Measurements from ENCODE around the gene FCGR3A. TPM values are rescaled to one million over a fixed set of nuclear protein-coding genes. Genes with fewer than 3 reads are reported as not detected.
"Not testable (repeated sequence)": the region's sequence is repeated elsewhere in the genome, so short reads cannot be mapped to it uniquely, and the experiment has no call there.

Gene FCGR3A
- total RNA-seq (100 to 1,000 TPM in 1 of 2 donors, 10 to 100 TPM in 1; 33.3 to 110 TPM), polyA plus RNA-seq (100 to 1,000 TPM in 1 of 2 donors, 10 to 100 TPM in 1; 27.1 to 211 TPM)
- long read RNA-seq, donor 1 = 0 reads
- long read RNA-seq, donor 2 = 0 reads
- long read RNA-seq, donor 3 = 0 reads
- long read RNA-seq, donor 4, partial matches to known transcripts = 0 of 2 reads
- long read RNA-seq, donor 4, other reads (novel, unspliced or antisense) = 0 of 2 reads
- long read RNA-seq, donor 5, partial matches to known transcripts = 0 of 1 reads
- long read RNA-seq, donor 5, other reads (novel, unspliced or antisense) = 0 of 1 reads

GRCh38 chr1:161549652-161550051, at the start of gene FCGR3A:
FCGR3A (minus strand) TSS chr1:161549818; CDS start chr1:161549736, 82 bp downstream.
- no peak within 1 kb of the TSS for H3K4me3 ChIP-seq
- H3K4me1 ChIP-seq (ENCODE audit: control insufficient read depth in 5 of 5, insufficient read depth in 5 of 5, low read length in 5 of 5) = no peaks in the 10 kb centered on the region
- H3K27me3 ChIP-seq (ENCODE audit: control insufficient read depth in 3 of 3, insufficient read depth in 3 of 3, low read length in 2 of 3) = no peaks in the 10 kb centered on the region
- TF ChIP-seq, protein P1, sequence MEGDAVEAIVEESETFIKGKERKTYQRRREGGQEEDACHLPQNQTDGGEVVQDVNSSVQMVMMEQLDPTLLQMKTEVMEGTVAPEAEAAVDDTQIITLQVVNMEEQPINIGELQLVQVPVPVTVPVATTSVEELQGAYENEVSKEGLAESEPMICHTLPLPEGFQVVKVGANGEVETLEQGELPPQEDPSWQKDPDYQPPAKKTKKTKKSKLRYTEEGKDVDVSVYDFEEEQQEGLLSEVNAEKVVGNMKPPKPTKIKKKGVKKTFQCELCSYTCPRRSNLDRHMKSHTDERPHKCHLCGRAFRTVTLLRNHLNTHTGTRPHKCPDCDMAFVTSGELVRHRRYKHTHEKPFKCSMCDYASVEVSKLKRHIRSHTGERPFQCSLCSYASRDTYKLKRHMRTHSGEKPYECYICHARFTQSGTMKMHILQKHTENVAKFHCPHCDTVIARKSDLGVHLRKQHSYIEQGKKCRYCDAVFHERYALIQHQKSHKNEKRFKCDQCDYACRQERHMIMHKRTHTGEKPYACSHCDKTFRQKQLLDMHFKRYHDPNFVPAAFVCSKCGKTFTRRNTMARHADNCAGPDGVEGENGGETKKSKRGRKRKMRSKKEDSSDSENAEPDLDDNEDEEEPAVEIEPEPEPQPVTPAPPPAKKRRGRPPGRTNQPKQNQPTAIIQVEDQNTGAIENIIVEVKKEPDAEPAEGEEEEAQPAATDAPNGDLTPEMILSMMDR (IDR thresholded peaks at IDR 0.05; ENCODE audit: control extremely low read depth, extremely low read depth) = no peak
- H3K27ac ChIP-seq (ENCODE audit: low read depth in 1 of 2, low read length in 1 of 2) = peak within 1 kb of the TSS in 1 of 2 donors; percentile 64
- no peak within 1 kb of the TSS for H3K9ac ChIP-seq (ENCODE audit: insufficient read depth in 1 of 2, low read length in 2 of 2)
- no peaks in the 10 kb centered on the region for H3K9me3 ChIP-seq (ENCODE audit: control insufficient read depth in 4 of 4, insufficient read depth in 3 of 4, low read length in 3 of 4)
- H3K36me3 ChIP-seq (ENCODE audit: control insufficient read depth in 4 of 4, insufficient read depth in 4 of 4, low read length in 4 of 4) = no peaks in the 10 kb centered on the region
- DNase-seq = no peak
- ATAC-seq (ENCODE audit: insufficient read depth, low FRiP score) = peak; percentile 38
- 22 to 63% methylated on average over 2 of the region's 2 CpGs for WGBS, 2 donors

DNA sequence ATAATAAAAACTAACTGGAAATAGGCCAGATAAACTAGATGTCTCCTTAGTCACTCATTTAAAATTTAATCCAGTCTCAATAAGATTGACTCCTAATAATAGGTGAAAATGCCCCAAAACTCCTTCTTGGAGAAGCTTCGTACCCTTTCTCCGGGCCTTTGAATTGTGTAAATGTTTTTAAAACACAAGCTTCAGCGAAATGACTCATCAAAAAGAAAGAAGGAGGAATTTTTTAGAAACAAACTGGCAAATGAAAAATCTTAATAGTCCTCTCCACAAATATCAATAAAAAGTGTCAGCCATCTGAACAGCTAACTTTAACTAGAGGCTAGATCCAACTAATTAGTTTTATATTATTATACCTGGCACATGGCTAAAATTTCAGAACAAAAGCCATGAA, 47.5 kb upstream of the FCGR3A start:
- H3K9ac ChIP-seq (ENCODE audit: insufficient read depth in 1 of 2, low read length in 2 of 2); H3K36me3 ChIP-seq (ENCODE audit: control insufficient read depth in 4 of 4, insufficient read depth in 4 of 4, low read length in 4 of 4); H3K9me3 ChIP-seq (ENCODE audit: control insufficient read depth in 4 of 4, insufficient read depth in 3 of 4, low read length in 3 of 4); ATAC-seq (ENCODE audit: insufficient read depth, low FRiP score); H3K27me3 ChIP-seq (ENCODE audit: control insufficient read depth in 3 of 3, insufficient read depth in 3 of 3, low read length in 2 of 3); H3K27ac ChIP-seq (ENCODE audit: low read depth in 1 of 2, low read length in 1 of 2); H3K4me3 ChIP-seq; DNase-seq: not testable (repeated sequence)
- WGBS, 2 donors = 79 to 93% methylated on average over 3 of the region's 3 CpGs
- H3K4me1 ChIP-seq (ENCODE audit: control insufficient read depth in 5 of 5, insufficient read depth in 5 of 5, low read length in 5 of 5) = peaks cover 0 to 18% (median 4%) of the 10 kb centered on the region in 5 donors

DNA sequence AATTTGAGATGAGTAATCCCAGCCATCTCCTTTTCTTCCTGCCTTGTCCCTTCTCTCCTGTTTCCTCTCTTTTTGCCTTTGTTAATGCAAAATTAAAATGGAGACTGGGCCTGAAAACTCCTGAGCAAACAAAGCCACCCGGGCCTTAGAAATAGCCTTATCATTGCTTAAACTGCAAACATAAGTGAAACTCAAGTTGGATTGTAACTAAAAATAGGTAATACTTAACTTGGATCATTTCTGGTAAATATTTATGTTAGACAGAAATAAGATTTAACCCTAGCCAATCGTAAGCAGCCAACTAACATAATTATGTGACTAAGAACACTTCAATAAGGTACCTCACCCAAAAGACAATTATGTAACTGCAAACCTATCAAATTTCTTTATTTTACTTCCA, 46.0 kb upstream of the FCGR3A start:
- H3K27ac ChIP-seq (ENCODE audit: low read depth in 1 of 2, low read length in 1 of 2); H3K9ac ChIP-seq (ENCODE audit: insufficient read depth in 1 of 2, low read length in 2 of 2); H3K36me3 ChIP-seq (ENCODE audit: control insufficient read depth in 4 of 4, insufficient read depth in 4 of 4, low read length in 4 of 4); H3K4me3 ChIP-seq; H3K27me3 ChIP-seq (ENCODE audit: control insufficient read depth in 3 of 3, insufficient read depth in 3 of 3, low read length in 2 of 3); ATAC-seq (ENCODE audit: insufficient read depth, low FRiP score); H3K9me3 ChIP-seq (ENCODE audit: control insufficient read depth in 4 of 4, insufficient read depth in 3 of 4, low read length in 3 of 4): not testable (repeated sequence)
- peak in 2 of 3 donors; percentile 43 to 50 for DNase-seq
- H3K4me1 ChIP-seq (ENCODE audit: control insufficient read depth in 5 of 5, insufficient read depth in 5 of 5, low read length in 5 of 5) = peaks cover 0 to 18% (median 4%) of the 10 kb centered on the region in 5 donors
- WGBS, 2 donors = 47 to 70% methylated on average over 2 of the region's 2 CpGs

- not testable (repeated sequence) for H3K4me3 ChIP-seq; ATAC-seq (ENCODE audit: insufficient read depth, low FRiP score); H3K36me3 ChIP-seq (ENCODE audit: control insufficient read depth in 4 of 4, insufficient read depth in 4 of 4, low read length in 4 of 4); H3K27me3 ChIP-seq (ENCODE audit: control insufficient read depth in 3 of 3, insufficient read depth in 3 of 3, low read length in 2 of 3); H3K9ac ChIP-seq (ENCODE audit: insufficient read depth in 1 of 2, low read length in 2 of 2); H3K27ac ChIP-seq (ENCODE audit: low read depth in 1 of 2, low read length in 1 of 2); H3K9me3 ChIP-seq (ENCODE audit: control insufficient read depth in 4 of 4, insufficient read depth in 3 of 4, low read length in 3 of 4)
- peak in 2 of 3 donors; percentile 9 to 18 for DNase-seq
- WGBS, 2 donors = 80 to 82% methylated on average over 2 of the region's 2 CpGs
- H3K4me1 ChIP-seq (ENCODE audit: control insufficient read depth in 5 of 5, insufficient read depth in 5 of 5, low read length in 5 of 5) = peaks cover 0 to 18% (median 4%) of the 10 kb centered on the region in 5 donors
Observed at GRCh38 chr1:161595173-161595572, 45.6 kb upstream of the FCGR3A start.

- not testable (repeated sequence) for ATAC-seq (ENCODE audit: insufficient read depth, low FRiP score); H3K4me3 ChIP-seq; H3K9me3 ChIP-seq (ENCODE audit: control insufficient read depth in 4 of 4, insufficient read depth in 3 of 4, low read length in 3 of 4); H3K27me3 ChIP-seq (ENCODE audit: control insufficient read depth in 3 of 3, insufficient read depth in 3 of 3, low read length in 2 of 3); H3K9ac ChIP-seq (ENCODE audit: insufficient read depth in 1 of 2, low read length in 2 of 2); H3K36me3 ChIP-seq (ENCODE audit: control insufficient read depth in 4 of 4, insufficient read depth in 4 of 4, low read length in 4 of 4); H3K27ac ChIP-seq (ENCODE audit: low read depth in 1 of 2, low read length in 1 of 2)
- WGBS, 2 donors = 73 to 76% methylated on average over 4 of the region's 4 CpGs
- peaks cover 0 to 18% (median 4%) of the 10 kb centered on the region in 5 donors for H3K4me1 ChIP-seq (ENCODE audit: control insufficient read depth in 5 of 5, insufficient read depth in 5 of 5, low read length in 5 of 5)
- DNase-seq = peak in 2 of 3 donors; percentile 29 to 39
Observed at GRCh38 chr1:161594269-161594984, 44.8 kb upstream of the FCGR3A start.

DNA sequence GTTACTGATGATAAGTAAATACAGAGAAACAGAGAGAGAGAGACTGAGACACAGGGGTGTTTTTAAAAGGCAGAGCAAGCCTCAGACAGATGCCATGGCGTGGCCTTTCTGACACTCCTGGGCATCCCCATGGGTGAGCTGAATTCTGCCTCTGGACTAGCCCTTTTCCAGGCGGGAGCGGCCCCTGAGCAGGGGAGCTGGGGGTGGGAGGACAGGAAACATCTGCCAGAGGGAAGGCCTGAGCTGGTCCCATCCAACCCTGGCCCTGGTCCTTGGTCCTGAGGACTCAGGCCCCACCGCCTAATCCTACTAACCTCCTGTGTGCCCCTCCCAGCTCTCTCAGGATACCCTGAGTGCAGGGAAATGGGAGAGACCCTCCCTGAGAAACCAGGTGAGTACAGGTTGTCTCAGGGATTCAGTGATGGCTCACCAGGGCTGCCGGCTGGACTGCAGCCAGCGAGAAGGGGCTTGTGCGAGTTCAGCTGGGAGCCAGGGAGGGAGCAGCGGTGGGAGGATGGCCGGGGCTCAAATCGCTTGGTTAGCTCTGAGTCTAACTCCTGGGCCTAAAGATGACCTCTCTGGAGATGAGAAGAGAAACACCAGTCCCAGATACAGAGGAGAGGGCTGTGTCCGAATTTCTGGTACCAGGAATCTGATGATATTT, 43.6 kb upstream of the FCGR3A start:
- peaks cover 0 to 18% (median 4%) of the 10 kb centered on the region in 5 donors for H3K4me1 ChIP-seq (ENCODE audit: control insufficient read depth in 5 of 5, insufficient read depth in 5 of 5, low read length in 5 of 5)
- peak in 2 of 3 donors; percentile 34 to 53 for DNase-seq
- H3K36me3 ChIP-seq (ENCODE audit: control insufficient read depth in 4 of 4, insufficient read depth in 4 of 4, low read length in 4 of 4); H3K9ac ChIP-seq (ENCODE audit: insufficient read depth in 1 of 2, low read length in 2 of 2); H3K9me3 ChIP-seq (ENCODE audit: control insufficient read depth in 4 of 4, insufficient read depth in 3 of 4, low read length in 3 of 4); H3K4me3 ChIP-seq; ATAC-seq (ENCODE audit: insufficient read depth, low FRiP score); H3K27me3 ChIP-seq (ENCODE audit: control insufficient read depth in 3 of 3, insufficient read depth in 3 of 3, low read length in 2 of 3); H3K27ac ChIP-seq (ENCODE audit: low read depth in 1 of 2, low read length in 1 of 2): not testable (repeated sequence)
- WGBS, 2 donors = 85 to 96% methylated on average over 11 of the region's 11 CpGs

DNA sequence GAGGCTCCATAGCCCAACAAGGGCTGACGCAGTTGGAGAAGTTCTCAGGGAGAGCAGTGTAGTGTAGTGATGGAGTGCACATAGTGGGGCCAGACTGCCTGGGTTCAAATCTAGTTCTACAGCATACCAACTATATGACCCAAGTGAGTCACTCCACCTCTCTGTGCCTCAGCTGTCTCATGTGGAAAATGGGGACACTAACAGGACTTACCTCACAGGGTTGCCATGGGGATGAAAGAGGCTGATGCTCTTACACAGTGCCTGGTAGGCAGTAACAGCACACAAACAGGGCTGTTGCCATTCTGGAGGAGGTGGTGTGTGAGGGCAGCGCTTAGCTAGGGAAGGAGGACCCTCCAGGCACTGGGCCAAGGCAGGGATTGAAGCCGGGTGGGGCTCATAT, 43.0 kb upstream of the FCGR3A start:
- not testable (repeated sequence) for H3K36me3 ChIP-seq (ENCODE audit: control insufficient read depth in 4 of 4, insufficient read depth in 4 of 4, low read length in 4 of 4); H3K4me3 ChIP-seq; H3K9ac ChIP-seq (ENCODE audit: insufficient read depth in 1 of 2, low read length in 2 of 2); H3K9me3 ChIP-seq (ENCODE audit: control insufficient read depth in 4 of 4, insufficient read depth in 3 of 4, low read length in 3 of 4); H3K27ac ChIP-seq (ENCODE audit: low read depth in 1 of 2, low read length in 1 of 2); ATAC-seq (ENCODE audit: insufficient read depth, low FRiP score); H3K27me3 ChIP-seq (ENCODE audit: control insufficient read depth in 3 of 3, insufficient read depth in 3 of 3, low read length in 2 of 3)
- H3K4me1 ChIP-seq (ENCODE audit: control insufficient read depth in 5 of 5, insufficient read depth in 5 of 5, low read length in 5 of 5) = peaks cover 0 to 18% (median 4%) of the 10 kb centered on the region in 5 donors
- DNase-seq = peak in 2 of 3 donors; percentile 7 to 19
- WGBS, 2 donors = 21 to 67% methylated on average over 1 to 2 of the region's 3 CpGs

All from lung (tissue), 16 donors.